Common myeloid progenitor, CD34-positive (primary cell): ENCODE results near the gene PLEKHG4B.
A peak's percentile ranks its signal among the peaks of the same experiment; 100 is the strongest.

Experiments
- CTCF ChIA-PET: fragments of 350-600 bp; sonication (Branson Sonifier 250); formaldehyde crosslinking; loops from one replicate; lab custom pipeline; 2021; ENCODE audit warnings: antibody characterized with exemption; lab: Charles Lee
- POLR2A ChIA-PET: fragments of 350-600 bp; sonication (Branson Sonifier 250); formaldehyde crosslinking; loops from one replicate; lab custom pipeline; 2021; ENCODE audit warnings: antibody characterized with exemption; lab: Charles Lee
- DNase-seq, 3 donors: peaks; one replicate each; pipeline versions ENCODE4 v3.0.0 to v3.0.0-alpha.2; 2013
- H3K27ac ChIP-seq, 2 experiments: 1 replicate in 1 of 2; 2 replicates in 1 of 2; pipeline ENCODE4 v1.7.0; 2013; ENCODE audit warnings: inconsistent platforms in 2 of 2, low read length in 2 of 2, mild to moderate bottlenecking in 2 of 2, low read depth in 1 of 2, moderate library complexity in 1 of 2; ENCODE audit not compliant: severe bottlenecking in 2 of 2, insufficient read depth in 1 of 2, poor library complexity in 1 of 2
- H3K27me3 ChIP-seq, 5 experiments: replicated peaks in 2 of 5; 1 replicate in 3 of 5; 2 replicates in 2 of 5; pipeline versions ENCODE4 v1.6.1 to v1.7.0; 2013; ENCODE audit warnings: low read length in 4 of 5, mild to moderate bottlenecking in 2 of 5, moderate library complexity in 2 of 5, inconsistent platforms in 1 of 5; ENCODE audit not compliant: insufficient read depth in 5 of 5, control insufficient read depth in 4 of 5
- H3K36me3 ChIP-seq, 4 experiments: 1 replicate in 2 of 4; 2 replicates in 2 of 4; pipeline versions ENCODE4 v1.6.1 to v1.7.0; 2013; ENCODE audit warnings: low read length in 3 of 4, control low read depth in 1 of 4, mild to moderate bottlenecking in 1 of 4; ENCODE audit not compliant: control insufficient read depth in 4 of 4, insufficient read depth in 4 of 4
- H3K4me1 ChIP-seq, 4 experiments: 1 replicate in 3 of 4; 2 replicates in 1 of 4; pipeline versions ENCODE4 v1.6.1 to v1.7.1; 2013; ENCODE audit warnings: low read length in 3 of 4, mild to moderate bottlenecking in 3 of 4, control low read depth in 1 of 4, inconsistent platforms in 1 of 4, moderate library complexity in 1 of 4; ENCODE audit not compliant: control insufficient read depth in 4 of 4, insufficient read depth in 4 of 4; ENCODE audit errors: control extremely low read depth in 1 of 4
- H3K4me3 ChIP-seq, 7 experiments: 1 replicate in 4 of 7; 2 replicates in 3 of 7; pipeline versions ENCODE4 v1.5.1 to v1.7.0; 2013; ENCODE audit warnings: mild to moderate bottlenecking in 7 of 7, low read length in 6 of 7, moderate library complexity in 6 of 7, inconsistent platforms in 2 of 7, low read depth in 2 of 7, control low read depth in 1 of 7; ENCODE audit not compliant: insufficient read depth in 4 of 7, control insufficient read depth in 1 of 7; ENCODE audit errors: extremely low read depth in 1 of 7
- H3K9me3 ChIP-seq, 5 experiments: 1 replicate in 4 of 5; 2 replicates in 1 of 5; pipeline versions ENCODE4 v1.6.1 to v1.7.1; 2013; ENCODE audit warnings: low read length in 4 of 5, mild to moderate bottlenecking in 2 of 5, inconsistent platforms in 1 of 5, low read depth in 1 of 5, moderate library complexity in 1 of 5; ENCODE audit not compliant: control insufficient read depth in 4 of 5, insufficient read depth in 2 of 5; ENCODE audit errors: control extremely low read depth in 1 of 5
- WGBS: methylation state at CpG from one replicate; pipeline ENCODE4 v1.1.5; 2013; ENCODE audit not compliant: insufficient coverage; 5-methylcytosine and 5-hydroxymethylcytosine counted together

Gene PLEKHG4B

GRCh38 chr5:75331-76320 is 16.3 kb upstream of the PLEKHG4B start:
- H3K4me1 ChIP-seq: no peaks in the 10 kb centered on the region
- H3K9me3 ChIP-seq: no peaks in the 10 kb centered on the region
- H3K27me3 ChIP-seq: peaks cover 0 to 3% (median 0%) of the 10 kb centered on the region in 5 experiments
- 79% methylated on average over 28 of the region's 31 CpGs for whole genome bisulfite sequencing
- POLR2A ChIA-PET: no interaction called here
- no peak for DNase-seq
- H3K27ac ChIP-seq: no peak overlapping the region
- H3K4me3 ChIP-seq: no peak overlapping the region
- H3K36me3 ChIP-seq: no peaks in the 10 kb centered on the region
- CTCF ChIA-PET: no interaction called here

GRCh38 chr5:76358-77169 is 15.4 kb upstream of the PLEKHG4B start:
- no peaks in the 10 kb centered on the region for H3K4me1 ChIP-seq
- peaks cover 0 to 3% (median 0%) of the 10 kb centered on the region in 5 experiments for H3K27me3 ChIP-seq
- H3K36me3 ChIP-seq: no peaks in the 10 kb centered on the region
- ChIA-PET POLR2A (no interaction called here), CTCF (no interaction called here)
- over 99% methylated on average over 17 of the region's 22 CpGs for WGBS
- no peak for DNase-seq
- no peaks in the 10 kb centered on the region for H3K9me3 ChIP-seq
- no peak overlapping the region for H3K27ac ChIP-seq
- no peak overlapping the region for H3K4me3 ChIP-seq

GRCh38 chr5:77170-77501 is 14.8 kb upstream of the PLEKHG4B start:
- DNase-seq: no peak
- Histone ChIP-seq H3K27ac (no peak overlapping the region), H3K27me3 (peaks cover 0 to 3% (median 0%) of the 10 kb centered on the region in 5 experiments), H3K4me1 (no peaks in the 10 kb centered on the region), H3K36me3 (no peaks in the 10 kb centered on the region), H3K9me3 (no peaks in the 10 kb centered on the region), H3K4me3 (no peak overlapping the region)
- POLR2A ChIA-PET: no interaction called here
- 96% methylated on average over 4 of the region's 4 CpGs for WGBS
- CTCF ChIA-PET: no interaction called here

GRCh38 chr5:77546-77945 is 14.4 kb upstream of the PLEKHG4B start:
- ChIA-PET POLR2A (no interaction called here), CTCF (interaction anchor here (1.1 kb wide), 1 partner anchor 114 kb away, joined by 4 read pairs; the partner anchor contains the start of gene LRRC14B)
- H3K27me3 ChIP-seq: peaks cover 0 to 3% (median 0%) of the 10 kb centered on the region in 5 experiments

DNA sequence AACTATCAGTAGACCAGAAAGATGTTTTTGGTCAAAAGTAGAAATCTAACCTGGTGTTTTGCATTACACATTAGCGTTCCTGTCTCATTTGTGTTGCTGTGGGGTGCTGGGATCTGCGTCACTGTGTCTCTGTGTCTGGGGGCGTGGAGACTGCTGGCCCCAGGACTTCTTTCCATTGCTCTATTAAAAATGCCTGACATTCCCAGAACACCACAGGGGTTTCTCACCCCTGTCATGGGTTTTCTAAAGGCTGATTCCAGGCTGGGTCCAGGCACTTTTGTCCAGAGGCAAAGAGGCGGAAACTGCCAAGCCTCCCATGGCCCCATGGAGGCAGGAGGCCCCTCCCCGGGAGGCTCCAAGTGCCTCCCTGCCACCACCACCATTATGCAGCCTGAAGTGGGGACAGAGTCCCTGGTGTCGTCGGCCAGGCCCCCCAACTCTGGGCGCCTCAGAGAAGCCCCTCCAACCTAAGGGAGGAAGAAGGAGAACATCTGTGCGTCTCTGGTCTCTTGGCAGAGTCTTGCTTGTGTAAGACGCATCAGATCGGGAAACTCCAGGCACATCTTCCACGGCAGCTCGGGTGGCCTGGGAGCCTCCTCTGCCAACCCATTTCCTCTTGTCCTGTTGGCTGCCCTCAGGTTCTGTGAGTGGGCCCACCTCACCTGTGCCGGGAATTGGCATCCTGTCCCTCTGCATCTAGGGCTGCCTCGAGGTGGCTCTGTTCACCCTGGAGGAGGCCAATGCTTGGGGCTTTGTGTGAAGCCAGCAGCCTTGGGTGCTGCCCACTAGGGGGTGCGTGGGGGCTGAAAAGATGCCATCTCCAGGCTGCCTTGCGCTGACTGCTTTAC is 13.8 kb upstream of the PLEKHG4B start:
- peak; percentile 49 to 69 (median 69) for DNase-seq
- Histone ChIP-seq H3K4me3 (no peak overlapping the region), H3K27me3 (peaks cover 0 to 3% (median 0%) of the 10 kb centered on the region in 5 experiments), H3K27ac (no peak overlapping the region), H3K9me3 (no peaks in the 10 kb centered on the region), H3K36me3 (no peaks in the 10 kb centered on the region), H3K4me1 (no peaks in the 10 kb centered on the region)
- ChIA-PET POLR2A (no interaction called here), CTCF (interaction anchor here (1.1 kb wide), 1 partner anchor 113 kb away, joined by 4 read pairs; the partner anchor contains the start of gene LRRC14B)
- 75% methylated on average over 15 of the region's 17 CpGs for WGBS

More at GRCh38 chr5:77546-77945, 14.4 kb upstream of the PLEKHG4B start:
- Histone ChIP-seq H3K9me3 (no peaks in the 10 kb centered on the region), H3K4me3 (no peak overlapping the region), H3K27ac (no peak overlapping the region), H3K36me3 (no peaks in the 10 kb centered on the region), H3K4me1 (no peaks in the 10 kb centered on the region)
- no peak for DNase-seq
- WGBS: 96% methylated on average over 9 of the region's 10 CpGs

GRCh38 chr5:78805-79149 is 13.2 kb upstream of the PLEKHG4B start:
- DNase-seq: no peak
- ChIA-PET CTCF (interaction anchor here (1.1 kb wide), 1 partner anchor 112 kb away, joined by 4 read pairs; the partner anchor contains the start of gene LRRC14B), POLR2A (no interaction called here)
- H3K4me1 ChIP-seq: no peaks in the 10 kb centered on the region
- no peaks in the 10 kb centered on the region for H3K9me3 ChIP-seq
- no peak overlapping the region for H3K27ac ChIP-seq
- 81% methylated on average over 2 of the region's 2 CpGs for WGBS
- peaks cover 0 to 3% (median 0%) of the 10 kb centered on the region in 5 experiments for H3K27me3 ChIP-seq
- H3K4me3 ChIP-seq: no peak overlapping the region
- H3K36me3 ChIP-seq: no peaks in the 10 kb centered on the region
